Head of caudate nucleus (tissue), 42 donors: ENCODE measurements around the gene TSC22D4.
"Not testable (repeated sequence)": the region's sequence is repeated elsewhere in the genome, so short reads cannot be mapped to it uniquely, and the experiment has no call there.

Experiments used
- DNase-seq, 42 donors: peaks; one replicate each; pipeline versions ENCODE4 v3.0.0 to v3.0.0-alpha.2; 2020 to 2021; ENCODE audit warnings: mixed read lengths in 7 of 42
- intact Hi-C: fragments of 100-400 bp; cut with DNase I; formaldehyde crosslinking; loops from one replicate; pipeline ENCODE4 v1.15.0; 2022

Gene TSC22D4

DNA sequence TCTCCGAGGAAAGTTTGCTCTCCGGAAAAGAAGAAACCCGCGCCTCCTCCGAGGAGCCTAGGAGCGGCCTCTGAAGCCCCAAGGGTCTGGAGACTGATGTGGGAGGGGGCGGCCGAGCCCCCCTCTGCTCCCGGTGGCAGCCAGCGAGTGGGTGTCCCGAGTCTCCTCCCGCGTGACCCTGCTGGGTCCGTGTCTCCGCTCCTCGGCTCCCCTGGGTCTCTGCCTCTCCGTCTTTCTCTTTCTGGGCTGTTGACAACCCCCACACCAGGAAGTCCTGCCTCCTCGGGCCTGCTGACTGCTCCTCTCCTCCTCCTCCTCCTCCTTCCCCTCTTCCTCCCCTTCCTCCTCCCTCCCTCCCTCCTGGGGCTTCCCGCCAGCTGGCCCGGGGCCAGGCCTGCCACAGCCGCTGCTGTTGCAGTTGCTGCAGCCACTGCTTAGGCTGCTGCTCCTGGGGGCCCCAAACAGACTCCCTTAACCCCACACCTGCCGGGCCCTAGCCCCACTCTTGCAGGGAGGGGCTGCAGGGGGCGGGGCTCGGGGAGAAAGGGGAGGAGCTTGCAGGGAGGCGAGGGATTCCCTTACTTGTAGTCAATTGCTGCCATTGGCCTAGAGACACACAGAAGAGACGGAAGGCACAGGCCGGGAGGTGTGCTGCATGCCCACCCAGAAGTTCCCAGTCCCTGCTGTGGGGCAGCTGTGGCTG lies at the start of gene TSC22D4:
TSC22D4 (minus strand) TSS at position 257 of the 703 bp plus-strand sequence. CDS start 1,176 bp downstream, outside the sequence.
- peak; percentile 92 to 99 (median 97) for DNase-seq
- intact Hi-C loops: loop anchor here (5.0 to 10.0 kb wide), 3 partner anchors 42 to 206 kb away; partner anchors contain the start of gene PPP1R35

- intact Hi-C loops, DNase-seq: not testable (repeated sequence)
These were observed 49.3 kb upstream of the TSC22D4 start for GRCh38 chr7:100528108-100528866.

DNA sequence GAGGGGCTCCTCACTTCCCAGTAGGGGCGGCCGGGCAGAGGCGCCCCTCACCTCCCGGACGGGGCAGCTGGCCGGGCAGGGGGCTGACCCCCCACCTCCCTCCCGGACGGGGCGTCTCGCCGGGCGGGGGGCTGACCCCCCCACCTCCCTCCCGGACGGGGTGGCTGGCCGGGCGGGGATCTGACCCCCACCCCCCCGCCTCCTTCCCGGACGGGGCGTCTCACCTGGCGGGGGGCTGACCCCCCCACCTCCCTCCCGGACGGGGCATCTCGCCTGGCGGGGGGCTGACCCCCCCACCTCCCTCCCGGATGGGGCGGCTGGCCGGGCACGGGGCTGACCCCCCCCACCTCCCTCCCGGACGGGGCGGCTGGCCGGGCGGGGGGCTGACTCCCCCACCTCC lies 44.2 kb upstream of the TSC22D4 start:
- intact Hi-C loops, DNase-seq: not testable (repeated sequence)

- peak in 1 of 42 donors; percentile 16 for DNase-seq
- intact Hi-C loops: not testable (repeated sequence)
These were observed 43.0 kb upstream of the TSC22D4 start for GRCh38 chr7:100521909-100522593.

DNA sequence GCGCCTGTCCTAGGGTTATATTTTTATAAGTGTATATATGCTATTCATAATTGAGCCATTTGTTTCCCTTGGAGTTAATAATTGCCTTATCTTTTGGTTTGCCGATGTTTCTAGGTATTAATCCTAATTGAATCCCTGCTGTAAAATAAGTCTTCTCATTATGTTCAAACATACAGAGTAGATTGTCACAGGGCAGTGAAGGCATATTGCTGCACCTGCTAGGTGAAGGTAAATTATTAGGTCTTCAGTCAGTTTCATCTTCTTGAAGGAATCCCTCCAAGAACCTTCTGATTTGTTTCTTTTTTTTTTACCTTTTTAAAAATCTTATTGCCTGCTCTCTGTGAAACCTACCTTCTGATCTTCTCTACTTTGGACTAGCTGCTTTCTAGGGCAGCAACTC lies 42.1 kb upstream of the TSC22D4 start:
- intact Hi-C loops: no loop called here
- no peak for DNase-seq

GRCh38 chr7:100520138-100520537 lies 41.1 kb upstream of the TSC22D4 start:
- intact Hi-C loops: no loop called here
- no peak for DNase-seq

GRCh38 chr7:100519580-100519979 lies 40.6 kb upstream of the TSC22D4 start:
- intact Hi-C loops: no loop called here
- no peak for DNase-seq

GRCh38 chr7:100517305-100517704 lies 38.3 kb upstream of the TSC22D4 start:
- DNase-seq: no peak
- intact Hi-C loops: no loop called here

DNA sequence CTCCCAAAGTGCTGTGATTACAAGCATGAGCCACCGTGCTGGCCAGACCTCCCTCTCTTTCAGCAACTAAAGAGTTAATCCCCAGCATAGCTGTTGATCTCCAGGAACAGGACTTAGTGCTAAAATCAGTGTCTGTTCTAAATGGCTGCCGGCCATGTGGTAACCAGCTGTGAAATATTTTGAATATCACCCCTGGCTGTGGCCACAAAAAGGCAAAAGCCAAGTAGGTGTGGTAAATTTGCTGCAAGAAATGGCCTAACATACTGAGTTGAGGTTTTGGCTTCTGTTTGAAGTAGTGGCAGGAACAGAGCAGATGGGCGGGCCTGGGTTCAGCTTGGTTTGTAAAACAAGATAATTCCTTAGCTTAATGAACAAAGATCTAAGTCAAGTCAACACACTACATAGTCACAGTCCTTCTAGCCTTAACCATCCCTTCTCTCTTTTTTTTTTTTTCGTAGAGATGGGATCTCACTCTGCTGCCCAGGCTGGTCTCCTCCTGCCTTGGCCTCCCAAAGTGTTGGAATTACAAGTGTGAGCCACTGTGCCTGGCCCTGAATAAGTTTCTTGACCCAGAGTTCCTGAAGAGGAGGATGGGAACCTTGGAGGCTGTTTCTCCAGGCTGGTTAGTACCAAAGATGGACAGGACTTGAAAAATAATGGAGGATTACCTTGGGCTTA lies 37.3 kb upstream of the TSC22D4 start:
- intact Hi-C loops: no loop called here
- no peak for DNase-seq

GRCh38 chr7:100515072-100515532 lies 36.1 kb upstream of the TSC22D4 start:
- DNase-seq: no peak
- intact Hi-C loops: no loop called here

- no peak for DNase-seq
- intact Hi-C loops: no loop called here
These were observed 34.3 kb upstream of the TSC22D4 start for GRCh38 chr7:100513212-100513810.

DNA sequence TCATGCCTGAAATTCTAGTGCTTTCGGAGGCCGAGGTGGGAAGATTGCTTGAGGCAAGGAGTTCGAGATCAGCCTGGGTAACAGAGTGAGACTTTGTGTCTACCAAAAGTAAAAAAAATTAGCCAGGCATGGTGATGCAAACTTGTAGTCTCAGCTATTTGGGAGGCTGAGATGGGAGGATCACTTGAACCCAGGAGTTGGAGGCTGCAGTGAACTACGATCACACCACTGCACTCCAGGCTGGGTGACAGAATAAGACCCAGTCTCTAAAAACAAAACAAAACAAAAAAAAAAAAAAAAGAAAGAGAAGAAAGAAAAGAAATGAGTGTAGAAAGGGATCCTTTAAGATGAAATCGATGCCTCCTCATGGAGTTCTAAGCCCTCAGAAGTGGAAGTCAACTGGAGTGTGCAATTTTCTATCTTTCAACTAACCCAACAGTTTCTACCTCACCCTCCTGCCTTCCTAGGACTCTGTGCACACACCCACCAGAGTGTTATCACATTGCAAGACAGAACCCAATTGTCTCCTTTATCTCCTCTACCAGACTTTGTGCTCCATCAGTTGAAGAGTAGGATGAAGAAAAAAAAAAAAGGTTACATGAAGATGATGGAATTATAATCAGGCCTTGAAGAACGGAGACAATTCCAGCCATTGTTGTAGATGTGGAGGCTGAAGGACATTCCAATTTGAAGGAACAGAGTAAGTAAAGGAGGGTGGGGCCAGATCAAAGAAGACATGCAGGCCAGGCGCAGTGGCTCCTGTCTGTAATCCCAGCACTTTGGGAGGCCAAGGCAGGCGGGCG lies 31.6 kb upstream of the TSC22D4 start:
- no peak for DNase-seq
- intact Hi-C loops: no loop called here

DNA sequence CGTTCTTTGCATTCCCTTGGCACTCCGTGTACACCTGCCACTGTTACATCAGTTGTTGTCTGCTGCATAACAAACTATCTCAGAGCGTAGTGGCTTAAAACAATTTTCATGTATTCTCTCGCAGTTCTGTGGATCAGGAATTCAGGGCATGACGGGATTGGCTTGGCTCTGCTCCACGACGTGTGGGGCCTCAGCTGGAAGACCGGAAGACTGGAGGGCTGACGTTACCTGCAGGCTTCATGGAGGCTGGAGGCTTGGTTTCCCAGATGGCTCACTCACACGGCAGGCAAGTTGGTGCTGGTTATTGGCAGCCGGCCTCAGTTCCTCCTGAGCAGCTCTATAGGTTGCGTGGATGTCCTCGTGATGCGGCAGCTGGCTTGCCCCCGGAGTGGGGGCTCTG lies 30.2 kb upstream of the TSC22D4 start:
- intact Hi-C loops: no loop called here
- no peak for DNase-seq

DNA sequence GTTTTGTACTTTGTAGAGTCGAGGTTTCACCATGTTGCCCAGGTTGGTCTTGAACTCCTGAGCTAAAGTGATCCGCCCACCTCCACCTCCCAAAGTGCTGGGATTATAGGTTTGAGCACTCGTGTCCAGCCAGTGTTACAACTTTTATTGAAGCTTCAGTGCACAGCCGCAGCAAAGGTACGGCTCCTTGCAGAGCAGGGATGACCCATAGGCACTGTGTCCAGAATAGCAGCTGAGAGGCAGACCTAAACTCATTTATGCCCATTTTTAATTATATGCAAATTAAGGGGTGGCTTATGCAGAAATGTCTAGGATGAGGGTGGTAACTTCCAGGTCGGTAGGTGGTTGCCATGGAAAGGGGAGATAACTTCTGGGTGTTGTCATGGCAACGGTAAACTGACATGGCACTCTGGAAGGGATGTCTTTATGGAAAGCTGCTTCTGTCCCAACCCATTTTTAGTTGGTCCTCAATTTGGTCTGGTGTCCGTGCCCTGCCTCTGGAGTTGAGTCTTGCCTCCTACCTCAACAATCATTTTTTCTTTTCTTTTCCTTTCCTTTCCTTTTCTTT lies 27.4 kb upstream of the TSC22D4 start:
- intact Hi-C loops: no loop called here
- peak in 14 of 42 donors; percentile 27 to 84 (median 48) for DNase-seq

GRCh38 chr7:100504887-100505611 lies 26.0 kb upstream of the TSC22D4 start:
- intact Hi-C loops: no loop called here
- DNase-seq: no peak

DNA sequence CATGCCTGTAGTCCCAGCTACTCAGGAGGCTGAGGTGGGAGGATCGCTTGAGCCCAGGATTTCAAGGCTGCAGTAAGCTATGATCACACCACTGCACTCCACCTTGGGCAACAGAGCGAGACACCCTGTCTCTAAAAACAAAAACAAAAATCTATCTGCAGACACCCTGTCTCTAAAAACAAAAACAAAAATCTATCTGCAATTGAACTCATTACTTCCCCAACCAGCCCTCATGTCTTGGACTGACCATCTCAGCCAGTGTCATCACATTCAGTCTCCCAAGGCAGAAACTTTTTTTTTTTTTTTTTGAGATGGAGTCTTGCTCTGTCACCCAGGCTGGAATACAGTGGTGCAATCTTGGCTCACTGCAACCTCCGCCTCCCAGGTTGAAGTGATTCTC lies 25.0 kb upstream of the TSC22D4 start:
- intact Hi-C loops, DNase-seq: not testable (repeated sequence)

DNA sequence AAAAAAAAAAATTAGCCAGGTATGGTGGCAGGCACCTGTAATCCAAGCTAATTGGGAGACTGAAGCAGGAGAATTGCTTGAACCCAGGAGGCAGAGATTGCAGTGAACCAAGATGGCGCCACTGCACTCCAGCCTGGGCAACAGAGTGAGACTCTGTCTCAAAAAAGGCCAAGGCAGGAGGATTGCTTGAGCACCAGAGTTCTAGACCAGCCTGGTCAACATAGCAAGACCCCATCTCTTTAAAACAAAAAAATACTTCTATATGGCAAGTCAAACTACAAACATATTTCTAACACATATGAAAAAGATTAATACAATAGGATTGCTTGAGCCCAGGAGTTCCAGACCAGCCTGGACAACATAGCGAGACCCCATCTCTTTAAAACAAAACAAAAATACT lies 21.7 kb upstream of the TSC22D4 start:
- DNase-seq, intact Hi-C loops: not testable (repeated sequence)
